Kidney glomerular epithelial cell (primary cell): ENCODE results near the gene CHIC2.

Source experiments
- DNase-seq: peaks from one replicate; lab custom pipeline; 2025; lab: John Stamatoyannopoulos, UW

CHIC2 gene

DNA sequence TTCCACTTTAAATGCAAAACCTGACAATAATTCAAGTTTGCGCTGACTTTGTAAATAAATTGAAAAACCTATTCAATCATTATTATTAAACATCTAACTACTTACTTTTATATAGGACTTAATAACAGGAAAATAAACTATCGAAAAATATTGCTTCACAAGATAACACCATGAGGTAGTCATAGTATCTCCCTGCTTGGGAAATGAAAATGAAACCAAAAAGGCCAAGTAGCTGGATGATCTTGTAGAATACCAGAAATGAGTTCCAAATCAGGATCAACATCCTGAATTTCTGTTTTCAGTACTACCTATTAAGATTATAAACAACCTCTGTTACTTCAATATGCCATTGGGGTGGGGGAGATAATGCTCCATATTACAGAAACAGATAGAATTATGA, 58.9 kb downstream of the CHIC2 start:
- peak; percentile 36 for DNase-seq

GRCh38 chr4:54004463-54004862, 59.9 kb downstream of the CHIC2 start:
- no peak for DNase-seq

DNA sequence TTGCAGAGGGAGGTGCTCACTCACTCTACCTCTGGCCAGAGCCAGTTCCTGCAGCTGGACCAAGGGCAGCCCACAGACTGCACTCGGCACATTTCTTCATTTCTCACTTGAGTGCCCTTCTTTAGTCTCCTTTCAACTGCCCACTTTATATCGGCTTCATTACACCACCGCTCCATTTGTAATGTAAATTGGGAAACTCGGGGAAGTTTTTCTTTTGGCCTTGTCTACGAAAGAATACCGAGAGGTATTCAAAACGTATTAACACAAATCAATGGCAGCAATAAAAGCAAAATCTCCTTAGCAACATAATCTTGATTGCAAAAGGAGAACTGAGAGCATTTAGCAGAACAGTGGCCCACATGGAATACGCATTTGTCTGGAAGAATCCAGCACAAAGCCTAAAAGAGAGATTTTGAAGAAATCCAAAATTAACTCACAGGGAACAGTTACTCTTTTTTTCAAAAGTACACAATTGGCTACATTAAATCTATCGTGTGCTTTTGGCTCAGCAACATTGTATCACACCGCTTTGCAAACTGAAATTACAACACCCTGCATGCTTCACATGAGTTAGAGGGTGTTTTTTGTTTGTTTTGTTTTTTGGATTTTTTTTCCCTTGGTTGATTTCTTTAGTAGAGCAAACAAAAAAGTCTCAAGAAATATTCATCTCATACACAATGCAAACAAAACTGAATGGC, 62.6 kb downstream of the CHIC2 start:
- DNase-seq, result no peak

DNA sequence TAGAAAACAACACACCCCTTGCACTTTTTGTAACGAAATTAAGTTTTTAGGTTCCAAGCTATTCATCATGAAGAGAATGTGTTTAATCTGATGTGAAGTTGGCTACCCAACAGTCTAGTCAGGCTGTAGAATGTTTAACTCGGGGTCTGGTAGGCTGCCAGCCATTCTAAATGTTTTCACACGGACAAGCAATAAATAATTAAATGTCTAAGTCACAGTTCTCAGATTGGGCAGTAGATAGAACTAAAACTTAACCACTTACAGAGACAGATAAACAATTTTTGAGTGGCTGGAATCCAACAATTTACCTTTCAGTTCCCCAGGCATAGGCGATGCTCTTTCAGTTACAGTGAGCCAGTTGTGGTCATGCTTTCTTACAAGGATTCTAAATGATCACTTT, 66.5 kb downstream of the CHIC2 start:
- DNase-seq, result peak; percentile 74

DNA sequence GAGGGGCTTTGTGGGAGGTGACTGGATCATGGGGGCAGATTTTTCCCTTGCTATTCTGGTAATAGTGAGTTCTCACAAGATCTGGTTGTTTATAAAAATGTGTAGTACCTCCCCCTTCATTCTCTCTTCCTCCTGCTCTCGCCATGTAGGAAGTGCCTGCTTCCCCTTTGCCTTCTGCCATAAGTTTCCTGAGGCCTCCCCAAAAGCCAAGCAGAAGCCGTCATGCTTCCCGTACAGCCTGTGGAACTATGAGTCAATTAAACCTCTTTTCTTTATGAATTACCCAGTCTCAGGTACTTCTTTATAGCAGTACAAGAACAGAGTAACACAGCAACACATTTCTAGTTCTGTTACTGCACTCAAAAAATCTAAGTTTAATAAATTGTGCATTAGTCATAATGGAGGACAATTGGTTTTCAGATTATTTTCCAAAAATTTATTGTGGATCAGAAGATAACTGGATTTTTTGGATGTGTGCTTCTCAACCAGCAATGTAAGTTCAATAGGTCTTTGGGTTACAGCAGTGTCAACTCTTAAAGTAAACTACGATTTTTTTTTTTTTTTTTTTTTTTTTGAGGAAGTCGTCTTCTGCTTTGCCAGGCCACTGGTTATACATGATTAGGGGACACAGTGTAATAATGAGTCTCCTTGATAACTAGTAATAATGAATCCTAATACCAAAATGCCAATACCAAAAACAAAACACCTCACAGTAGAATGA, 69.9 kb downstream of the CHIC2 start:
- DNase-seq, result no peak

GRCh38 chr4:53992785-53993184, 71.6 kb downstream of the CHIC2 start:
- no peak for DNase-seq

GRCh38 chr4:53991821-53992220, 72.6 kb downstream of the CHIC2 start:
- DNase-seq, result no peak

- no peak for DNase-seq
These were observed 73.8 kb downstream of the CHIC2 start for GRCh38 chr4:53990641-53991040.

- peak; percentile 74 for DNase-seq
These were observed 76.6 kb downstream of the CHIC2 start for GRCh38 chr4:53987761-53988171.

DNA sequence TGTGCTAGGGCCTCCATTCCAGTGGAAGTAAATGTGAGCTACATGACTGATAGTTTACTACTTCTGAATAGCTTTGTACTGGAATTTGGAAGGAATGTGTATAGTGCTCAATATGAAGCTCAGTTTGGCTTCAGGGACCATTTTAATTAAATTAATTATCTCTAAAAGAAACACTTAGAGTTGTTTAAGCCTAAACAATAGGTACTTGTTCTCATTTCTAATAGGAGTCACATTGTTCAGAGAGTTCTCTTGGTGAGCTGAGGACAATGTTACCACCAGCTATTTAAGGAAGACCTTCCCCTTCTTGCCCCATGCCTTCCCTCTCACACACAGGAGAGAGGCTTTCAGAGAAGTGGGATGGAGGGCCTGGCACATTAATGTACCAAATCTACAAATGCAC, 78.3 kb downstream of the CHIC2 start:
- no peak for DNase-seq

DNA sequence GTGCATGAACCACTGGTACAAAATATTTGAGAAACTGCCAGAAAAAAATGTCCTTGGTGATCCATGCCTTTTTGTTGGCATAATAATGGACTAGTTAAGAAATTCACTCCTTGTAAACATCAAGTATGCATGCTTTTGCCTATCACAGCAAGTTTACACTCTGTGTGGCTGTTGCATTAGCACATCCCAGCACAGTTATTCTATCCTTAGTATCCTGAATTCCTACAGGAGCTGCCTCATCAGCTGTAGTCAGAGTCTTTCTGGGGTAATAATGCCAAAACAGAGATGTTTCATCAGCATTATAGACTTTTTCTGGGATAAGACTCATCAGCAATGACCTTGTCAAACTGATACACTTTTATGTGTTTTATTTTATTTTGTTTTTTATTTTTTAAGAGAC, 82.8 kb downstream of the CHIC2 start:
- DNase-seq, result no peak

GRCh38 chr4:53981066-53981465, 83.3 kb downstream of the CHIC2 start:
- no peak for DNase-seq

DNA sequence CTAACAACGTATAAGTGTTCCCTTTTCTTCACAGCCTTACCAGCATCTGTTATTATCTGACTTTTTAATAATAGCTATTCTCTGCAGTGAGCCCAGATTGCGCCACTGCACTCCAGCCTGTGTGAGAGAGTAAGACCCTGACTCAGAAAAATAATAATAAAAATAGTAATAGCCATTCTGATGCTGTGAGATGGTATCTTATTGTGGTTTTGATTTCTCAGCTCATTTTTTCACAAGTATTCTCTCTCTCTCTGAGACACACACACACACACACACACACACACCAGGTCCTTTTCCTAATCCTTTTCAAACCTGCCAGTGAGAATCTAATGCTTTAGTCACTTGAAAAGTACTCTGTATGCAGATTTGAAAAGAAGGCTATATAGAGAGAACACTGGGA, 89.8 kb downstream of the CHIC2 start:
- DNase-seq, result no peak

DNA sequence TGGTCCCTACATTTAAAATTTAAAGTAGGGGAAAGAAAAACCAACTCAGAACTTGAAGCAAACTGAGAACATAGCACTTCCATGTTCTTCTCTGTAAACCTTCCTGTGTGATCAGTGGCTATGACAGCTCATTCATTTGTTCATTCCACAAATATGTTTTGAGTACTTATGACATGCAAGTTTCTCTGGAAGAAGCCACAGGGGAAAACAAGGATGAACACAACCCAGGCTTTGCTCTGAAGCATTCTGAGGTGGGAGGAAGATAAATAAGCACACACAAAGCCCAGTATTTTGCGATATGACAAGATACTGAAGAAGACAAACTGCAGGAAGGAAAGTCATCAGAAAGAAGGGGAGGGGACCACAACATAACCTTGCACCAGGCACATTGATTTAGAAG, 96.4 kb downstream of the CHIC2 start:
- no peak for DNase-seq

DNA sequence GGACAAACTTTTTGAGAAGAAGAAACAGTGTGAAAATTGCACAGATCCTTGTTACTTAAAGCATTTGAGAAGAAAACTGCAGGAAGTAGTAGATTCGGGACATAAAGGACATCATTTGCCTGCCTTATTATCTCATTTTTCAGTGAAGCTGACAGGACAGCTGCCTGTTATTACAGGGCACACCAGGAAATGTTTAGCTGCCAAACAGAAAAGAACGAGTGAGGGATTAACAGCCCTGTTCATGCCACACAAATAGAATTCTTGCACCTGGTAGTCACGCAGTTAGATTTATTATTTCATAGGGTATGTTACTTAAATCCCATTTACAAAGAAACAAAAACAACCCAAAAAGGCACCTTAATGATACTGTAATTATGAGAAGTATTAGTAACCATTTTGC, 100.6 kb downstream of the CHIC2 start:
- peak; percentile 31 for DNase-seq

DNA sequence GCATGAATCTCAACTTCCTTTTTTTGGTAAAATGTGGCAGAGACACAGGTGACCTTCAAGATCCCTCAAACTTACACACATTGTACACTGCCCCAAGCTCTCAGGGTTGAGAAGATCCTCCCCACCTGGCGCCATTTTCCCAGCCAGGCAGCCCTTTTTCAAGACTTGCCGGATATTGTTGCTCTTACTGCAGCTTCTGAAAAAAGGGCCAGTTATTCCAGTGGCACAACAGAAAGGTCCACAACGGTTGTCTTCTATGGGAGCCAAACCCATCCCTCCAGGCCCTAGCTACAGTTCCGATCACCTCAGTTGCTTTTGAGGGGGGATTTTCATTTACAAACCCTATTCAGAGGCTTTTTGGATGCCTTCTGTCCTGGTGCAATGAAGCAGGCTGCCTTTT, 101.1 kb downstream of the CHIC2 start:
- no peak for DNase-seq

GRCh38 chr4:53962516-53963225, 101.7 kb downstream of the CHIC2 start:
- DNase-seq, result peak; percentile 81

- no peak for DNase-seq
These were observed 103.1 kb downstream of the CHIC2 start for GRCh38 chr4:53961351-53961750.

DNA sequence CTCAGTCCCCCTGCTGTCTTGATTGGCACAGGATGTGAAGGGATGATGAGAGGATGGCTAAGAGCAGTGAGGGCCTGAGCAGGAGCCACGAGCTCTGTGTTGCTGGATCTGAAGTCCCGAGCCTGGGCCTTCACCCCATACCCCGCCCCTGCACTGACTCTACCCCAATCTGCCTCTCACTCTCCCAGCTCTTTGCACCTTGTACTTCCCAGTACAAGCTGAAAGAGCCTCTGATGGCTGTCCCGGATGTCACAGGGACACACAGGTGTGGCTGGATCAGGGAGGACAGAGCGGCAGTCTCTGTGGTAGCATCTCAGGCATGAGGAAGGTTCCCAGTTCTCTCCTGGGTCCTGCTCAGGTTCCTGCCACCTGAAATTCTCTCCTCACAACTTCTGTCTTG, 103.6 kb downstream of the CHIC2 start:
- no peak for DNase-seq
